Neuronal stem cell (in vitro differentiated cells): ENCODE data around the gene ZBTB7C.

Experiments used
- DNase-seq: peaks from one replicate; pipeline ENCODE4 v3.0.0-alpha.2; 2013; ENCODE audit warnings: low spot score
- H2AFZ ChIP-seq: one replicate; pipeline ENCODE4 v1.6.1; 2013; ENCODE audit warnings: mild to moderate bottlenecking, low read length, inconsistent platforms
- H2AK5ac ChIP-seq: 2 replicates; pipeline ENCODE4 v1.6.1; 2013; ENCODE audit warnings: low read depth, mild to moderate bottlenecking, inconsistent platforms, low read length, moderate library complexity, mixed read lengths
- H2BK120ac ChIP-seq: 2 replicates; pipeline ENCODE4 v1.6.1; 2013; ENCODE audit warnings: low read depth, mild to moderate bottlenecking, inconsistent platforms, low read length, moderate library complexity, mixed read lengths
- H2BK12ac ChIP-seq: one replicate; pipeline ENCODE4 v1.6.1; 2013; ENCODE audit warnings: low read length, inconsistent platforms
- H2BK15ac ChIP-seq: 2 replicates; pipeline ENCODE4 v1.6.1; 2013; ENCODE audit warnings: mild to moderate bottlenecking, low read length, inconsistent platforms, mixed read lengths
- H2BK5ac ChIP-seq: one replicate; pipeline ENCODE4 v1.6.1; 2013; ENCODE audit warnings: inconsistent platforms, mild to moderate bottlenecking, low read length, moderate library complexity
- H3K14ac ChIP-seq: one replicate; pipeline ENCODE4 v1.6.1; 2013; ENCODE audit warnings: low read length, inconsistent platforms
- H3K18ac ChIP-seq: 2 replicates; pipeline ENCODE4 v1.6.1; 2013; ENCODE audit warnings: low read length, inconsistent platforms
- H3K23ac ChIP-seq: 2 replicates; pipeline ENCODE4 v1.6.1; 2013; ENCODE audit warnings: low read depth, mild to moderate bottlenecking, mixed read lengths, low read length, inconsistent platforms; ENCODE audit not compliant: poor library complexity
- H3K27ac ChIP-seq: replicated peaks from 3 replicates; pipeline ENCODE4 v1.5.1; 2013; ENCODE audit warnings: low read length, inconsistent platforms
- H3K27me3 ChIP-seq, 3 experiments: 2 replicates each; pipeline ENCODE4 v1.6.1; 2013; ENCODE audit warnings: low read length in 3 of 3, mild to moderate bottlenecking in 2 of 3, inconsistent platforms in 1 of 3, low read depth in 1 of 3, mixed read lengths in 1 of 3, moderate library complexity in 1 of 3; ENCODE audit not compliant: control insufficient read depth in 3 of 3, insufficient read depth in 3 of 3
- H3K36me3 ChIP-seq, 2 donors: replicated peaks in 1 of 2; 2 replicates each; pipeline ENCODE4 v1.6.1; 2013; ENCODE audit warnings: low read length in 2 of 2; ENCODE audit not compliant: control insufficient read depth in 2 of 2, insufficient read depth in 2 of 2
- H3K4ac ChIP-seq: 2 replicates; pipeline ENCODE4 v1.6.1; 2013; ENCODE audit warnings: inconsistent platforms, mild to moderate bottlenecking, low read length, moderate library complexity
- H3K4me1 ChIP-seq, 2 donors: 1 replicate in 1 of 2; 2 replicates in 1 of 2; pipeline ENCODE4 v1.6.1; 2013; ENCODE audit warnings: low read length in 2 of 2, low read depth in 1 of 2; ENCODE audit not compliant: control insufficient read depth in 2 of 2, insufficient read depth in 1 of 2
- H3K4me2 ChIP-seq: one replicate; pipeline ENCODE4 v1.6.1; 2013; ENCODE audit warnings: mild to moderate bottlenecking, low read length, inconsistent platforms; ENCODE audit not compliant: insufficient read depth, poor library complexity, severe bottlenecking
- H3K4me3 ChIP-seq, 2 donors: 2 replicates each; pipeline ENCODE4 v1.5.1; 2013; ENCODE audit warnings: low read length in 2 of 2, mild to moderate bottlenecking in 2 of 2, inconsistent platforms in 1 of 2, moderate library complexity in 1 of 2
- H3K79me1 ChIP-seq: one replicate; pipeline ENCODE4 v1.6.1; 2013; ENCODE audit warnings: low read depth, mild to moderate bottlenecking, inconsistent platforms, low read length, moderate library complexity
- H3K9ac ChIP-seq: one replicate; pipeline ENCODE4 v1.6.1; 2013; ENCODE audit warnings: mild to moderate bottlenecking, low read depth, low read length, inconsistent platforms; ENCODE audit not compliant: poor library complexity
- H3K9me3 ChIP-seq, 2 donors: replicated peaks in 1 of 2; 2 replicates each; pipeline versions ENCODE3 to v1.6.1; 2013; ENCODE audit warnings: low read length in 2 of 2, mild to moderate bottlenecking in 2 of 2, inconsistent platforms in 1 of 2, low read depth in 1 of 2, mixed read lengths in 1 of 2, moderate library complexity in 1 of 2; ENCODE audit not compliant: control insufficient read depth in 2 of 2, insufficient read depth in 1 of 2
- H4K8ac ChIP-seq: one replicate; pipeline ENCODE4 v1.6.1; 2013; ENCODE audit warnings: low read depth, mild to moderate bottlenecking, inconsistent platforms, low read length, moderate library complexity
- H4K91ac ChIP-seq: one replicate; pipeline ENCODE4 v1.6.1; 2013; ENCODE audit warnings: low read length, low read depth, mild to moderate bottlenecking, inconsistent platforms; ENCODE audit not compliant: poor library complexity
- WGBS, 2 donors: extraction: QIAGEN DNeasy Blood & Tissue Kit; methylation state at CpG; one replicate each; pipeline ENCODE4 v1.1.7; 2013; ENCODE audit warnings: missing lambda C conversion rate in 2 of 2, mixed read lengths in 1 of 2; ENCODE audit not compliant: insufficient read length in 2 of 2, insufficient replicate concordance in 1 of 2; ENCODE audit errors: extremely low coverage in 2 of 2; 5-methylcytosine and 5-hydroxymethylcytosine counted together

The ZBTB7C gene

GRCh38 chr18:48053881-48054816, 355.0 kb downstream of the ZBTB7C start:
- H4K8ac ChIP-seq = no peak overlapping the region
- peak overlapping the region; percentile 92 for H3K18ac ChIP-seq
- H3K4me1 ChIP-seq = peaks cover 0 to 8% of the 10 kb centered on the region in 2 donors
- H3K4me2 ChIP-seq = no peak overlapping the region
- peak overlapping the region; percentile 41 for H3K14ac ChIP-seq
- H3K36me3 ChIP-seq = no peaks in the 10 kb centered on the region
- H2BK120ac ChIP-seq = no peak overlapping the region
- no peak overlapping the region for H2BK12ac ChIP-seq
- H4K91ac ChIP-seq = no peak overlapping the region
- H2BK5ac ChIP-seq = peak overlapping the region; percentile 2
- no peak overlapping the region for H3K27ac ChIP-seq
- no CpG with 5 or more reads among the region's 24 CpGs for WGBS, 2 donors
- H3K4ac ChIP-seq = no peak overlapping the region
- H3K9ac ChIP-seq = no peak overlapping the region
- peak overlapping the region; percentile 3 for H3K23ac ChIP-seq
- peak overlapping the region; percentile 47 for H2AK5ac ChIP-seq
- H3K4me3 ChIP-seq = no peak overlapping the region
- no peaks in the 10 kb centered on the region for H3K9me3 ChIP-seq
- no peak overlapping the region for H2BK15ac ChIP-seq
- peaks cover 0 to 13% (median 0%) of the 10 kb centered on the region in 3 experiments for H3K27me3 ChIP-seq
- no peaks in the 10 kb centered on the region for H3K79me1 ChIP-seq
- no peak for DNase-seq
- H2AFZ ChIP-seq = no peak overlapping the region

DNA sequence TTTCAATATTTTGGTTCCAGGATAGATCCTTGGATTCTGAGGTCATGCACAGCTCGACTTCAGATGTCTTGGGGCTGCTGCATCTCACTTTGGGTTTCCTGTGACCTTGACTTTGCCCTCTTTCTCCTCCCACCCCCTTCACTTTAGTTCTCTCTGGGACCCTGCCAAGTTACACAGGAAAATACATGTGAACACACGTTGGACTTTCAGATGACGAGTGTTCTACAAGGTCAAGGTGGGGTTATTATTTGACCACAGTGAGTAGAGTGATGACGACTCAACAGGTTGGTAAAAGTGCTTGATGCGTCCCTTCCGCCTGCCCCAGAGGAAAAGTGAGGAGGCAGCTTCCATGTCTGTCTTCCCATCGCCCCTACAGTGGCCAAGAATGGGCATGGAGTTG, 356.3 kb downstream of the ZBTB7C start:
- H2AFZ ChIP-seq = no peak overlapping the region
- no peak overlapping the region for H3K23ac ChIP-seq
- DNase-seq = no peak
- no peak overlapping the region for H2BK15ac ChIP-seq
- WGBS, 2 donors = no CpG with 5 or more reads among the region's 7 CpGs
- no peaks in the 10 kb centered on the region for H3K79me1 ChIP-seq
- peak overlapping the region; percentile 83 for H3K14ac ChIP-seq
- no peaks in the 10 kb centered on the region for H3K36me3 ChIP-seq
- H3K4ac ChIP-seq = no peak overlapping the region
- peak overlapping the region; percentile 3 for H3K9ac ChIP-seq
- no peak overlapping the region for H3K4me3 ChIP-seq
- H2BK12ac ChIP-seq = no peak overlapping the region
- no peak overlapping the region for H3K18ac ChIP-seq
- H3K9me3 ChIP-seq = no peaks in the 10 kb centered on the region
- H4K91ac ChIP-seq = no peak overlapping the region
- H3K4me1 ChIP-seq = peaks cover 0 to 7% of the 10 kb centered on the region in 2 donors
- peaks cover 0 to 7% (median 0%) of the 10 kb centered on the region in 3 experiments for H3K27me3 ChIP-seq
- no peak overlapping the region for H4K8ac ChIP-seq
- no peak overlapping the region for H3K27ac ChIP-seq
- H3K4me2 ChIP-seq = no peak overlapping the region
- no peak overlapping the region for H2AK5ac ChIP-seq
- H2BK5ac ChIP-seq = no peak overlapping the region
- no peak overlapping the region for H2BK120ac ChIP-seq

DNA sequence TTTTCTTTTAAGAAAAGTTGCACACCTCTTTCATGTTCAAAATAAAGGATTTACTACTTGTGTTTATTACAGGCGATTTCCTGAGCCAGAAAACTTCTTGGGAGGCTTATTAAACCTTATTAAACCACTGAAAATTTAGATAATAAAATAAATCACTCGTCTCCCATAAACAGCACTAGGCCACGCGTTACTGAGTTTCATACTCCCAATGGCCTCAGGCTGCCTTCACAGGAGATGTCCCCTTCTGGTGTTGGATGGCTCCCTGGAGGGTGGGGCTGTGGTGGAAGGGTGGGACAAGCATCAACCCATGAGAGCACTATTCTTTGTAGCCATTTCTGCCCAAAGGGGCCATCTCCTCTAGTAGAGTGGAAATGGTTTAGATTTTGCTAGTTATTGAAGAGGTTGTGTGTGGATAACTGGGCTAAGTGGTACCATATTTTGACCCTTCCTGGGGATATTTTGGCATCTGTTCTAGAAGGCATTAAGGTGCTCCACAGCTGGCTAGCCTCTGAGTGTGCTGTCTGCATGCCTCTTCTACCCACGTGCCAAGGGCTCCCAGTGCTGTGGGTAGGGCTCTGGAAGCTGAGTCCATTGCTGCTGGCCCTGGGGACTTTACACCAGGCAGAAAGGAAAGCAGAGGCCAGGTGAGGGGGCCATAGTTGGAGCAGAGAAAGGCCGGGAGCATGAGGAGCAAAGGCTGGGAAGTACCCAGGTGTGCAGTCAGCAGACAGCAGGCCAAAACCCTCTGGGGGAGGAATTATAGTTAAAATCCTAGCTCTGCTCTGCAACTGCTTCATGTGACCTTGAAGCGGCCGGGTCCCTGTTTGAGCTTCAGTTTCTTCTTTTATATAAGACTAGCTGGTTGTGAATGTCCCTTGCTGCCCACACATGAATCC, 357.0 kb downstream of the ZBTB7C start:
- H3K4me1 ChIP-seq = peaks cover 0 to 7% of the 10 kb centered on the region in 2 donors
- peaks cover 0 to 7% (median 0%) of the 10 kb centered on the region in 3 experiments for H3K27me3 ChIP-seq
- no peaks in the 10 kb centered on the region for H3K36me3 ChIP-seq
- H2BK12ac ChIP-seq = no peak overlapping the region
- no peak overlapping the region for H3K23ac ChIP-seq
- no CpG with 5 or more reads among the region's 8 CpGs for WGBS, 2 donors
- no peak overlapping the region for H3K27ac ChIP-seq
- no peak overlapping the region for H3K18ac ChIP-seq
- no peak overlapping the region for H3K4me2 ChIP-seq
- no peak overlapping the region for H2BK15ac ChIP-seq
- H2AFZ ChIP-seq = no peak overlapping the region
- no peak overlapping the region for H3K14ac ChIP-seq
- H3K9ac ChIP-seq = no peak overlapping the region
- no peaks in the 10 kb centered on the region for H3K9me3 ChIP-seq
- H2AK5ac ChIP-seq = peak overlapping the region; percentile 22
- no peak overlapping the region for H4K8ac ChIP-seq
- H4K91ac ChIP-seq = no peak overlapping the region
- no peaks in the 10 kb centered on the region for H3K79me1 ChIP-seq
- no peak overlapping the region for H3K4me3 ChIP-seq
- H3K4ac ChIP-seq = no peak overlapping the region
- H2BK120ac ChIP-seq = no peak overlapping the region
- no peak overlapping the region for H2BK5ac ChIP-seq
- no peak for DNase-seq
